Measurements from ENCODE around the gene CCT8. TPM values are rescaled to one million over a fixed set of nuclear protein-coding genes. Genes with fewer than 3 reads are reported as not detected.

Gene CCT8
- total and polyA plus RNA-seq, 8 donors, result 57.8 to 92.3 (median 63.1) TPM

DNA sequence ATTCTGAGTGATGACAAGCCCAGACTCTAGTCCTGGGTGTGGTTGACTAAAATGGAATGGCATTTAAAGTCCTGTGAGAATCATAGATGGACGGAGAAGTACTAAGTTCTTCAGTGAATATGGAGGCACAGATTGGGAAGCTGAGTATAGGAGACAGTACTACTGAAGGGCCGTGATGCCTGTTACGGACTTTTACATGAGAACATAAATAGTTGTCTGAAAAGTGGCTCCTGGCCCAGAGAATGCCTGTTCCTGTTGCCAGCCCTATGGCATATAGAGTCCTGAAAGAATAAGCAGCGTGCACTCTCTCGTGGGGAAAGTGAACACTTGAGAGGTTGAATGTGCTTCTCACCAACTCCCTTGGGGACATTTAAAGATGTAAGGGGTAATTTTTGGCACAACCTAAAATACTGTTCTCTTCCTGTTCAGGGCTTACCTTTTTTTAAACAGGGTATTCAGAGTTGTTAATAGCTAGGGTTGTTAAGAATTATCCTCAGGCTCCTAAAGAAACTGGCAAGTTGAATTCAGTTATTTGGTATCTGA, 20.4 kb downstream of the CCT8 start:
- Histone ChIP-seq H3K4me1 (peaks cover 0 to 3% (median 0%) of the 10 kb centered on the region in 3 donors), H3K27ac (no peak overlapping the region), H3K4me3 (no peak overlapping the region), H3K36me3 (peaks cover 3 to 58% (median 26%) of the 10 kb centered on the region in 3 donors), H3K9me3 (no peaks in the 10 kb centered on the region), H3K27me3 (no peaks in the 10 kb centered on the region)
- ATAC-seq (no peak), FAIRE-seq (no peak), DNase-seq (no peak)
- 91 to 92% methylated on average over 5 of the region's 5 CpGs for WGBS, 2 donors
- TF ChIP-seq, protein P1, sequence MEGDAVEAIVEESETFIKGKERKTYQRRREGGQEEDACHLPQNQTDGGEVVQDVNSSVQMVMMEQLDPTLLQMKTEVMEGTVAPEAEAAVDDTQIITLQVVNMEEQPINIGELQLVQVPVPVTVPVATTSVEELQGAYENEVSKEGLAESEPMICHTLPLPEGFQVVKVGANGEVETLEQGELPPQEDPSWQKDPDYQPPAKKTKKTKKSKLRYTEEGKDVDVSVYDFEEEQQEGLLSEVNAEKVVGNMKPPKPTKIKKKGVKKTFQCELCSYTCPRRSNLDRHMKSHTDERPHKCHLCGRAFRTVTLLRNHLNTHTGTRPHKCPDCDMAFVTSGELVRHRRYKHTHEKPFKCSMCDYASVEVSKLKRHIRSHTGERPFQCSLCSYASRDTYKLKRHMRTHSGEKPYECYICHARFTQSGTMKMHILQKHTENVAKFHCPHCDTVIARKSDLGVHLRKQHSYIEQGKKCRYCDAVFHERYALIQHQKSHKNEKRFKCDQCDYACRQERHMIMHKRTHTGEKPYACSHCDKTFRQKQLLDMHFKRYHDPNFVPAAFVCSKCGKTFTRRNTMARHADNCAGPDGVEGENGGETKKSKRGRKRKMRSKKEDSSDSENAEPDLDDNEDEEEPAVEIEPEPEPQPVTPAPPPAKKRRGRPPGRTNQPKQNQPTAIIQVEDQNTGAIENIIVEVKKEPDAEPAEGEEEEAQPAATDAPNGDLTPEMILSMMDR (IDR thresholded peaks at IDR 0.05), result no peak
- intact Hi-C loops (cut with DNase I), result no loop called here

DNA sequence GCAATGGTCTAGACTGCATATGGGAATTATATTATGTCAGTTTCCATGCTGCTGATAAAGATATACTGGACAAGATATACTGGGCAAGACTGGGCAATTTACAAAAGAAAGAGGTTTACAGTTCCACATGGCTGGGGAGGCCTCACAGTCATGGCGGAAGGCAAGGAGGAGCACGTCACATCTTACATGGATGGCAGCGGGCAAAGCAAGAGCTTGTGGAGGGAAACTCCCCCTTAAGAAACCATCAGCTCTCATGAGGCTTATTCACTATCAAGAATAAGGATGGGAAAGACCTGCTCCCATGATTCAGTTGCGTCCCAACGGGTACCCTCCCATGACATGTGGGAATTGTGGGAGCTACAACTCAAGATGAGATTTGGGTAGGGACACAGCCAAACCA, 21.2 kb downstream of the CCT8 start:
- no peak for ATAC-seq
- Histone ChIP-seq H3K4me3 (no peak overlapping the region), H3K27ac (no peak overlapping the region), H3K4me1 (peaks cover 0 to 3% (median 0%) of the 10 kb centered on the region in 3 donors), H3K9me3 (no peaks in the 10 kb centered on the region), H3K27me3 (no peaks in the 10 kb centered on the region), H3K36me3 (peaks cover 3 to 58% (median 31%) of the 10 kb centered on the region in 3 donors)
- intact Hi-C loops (cut with DNase I), result no loop called here
- no peak for DNase-seq
- no peak for FAIRE-seq
- WGBS, 2 donors, result 98 to 99% methylated on average over 5 of the region's 5 CpGs
- TF ChIP-seq, protein P1 (IDR thresholded peaks at IDR 0.05), result no peak

DNA sequence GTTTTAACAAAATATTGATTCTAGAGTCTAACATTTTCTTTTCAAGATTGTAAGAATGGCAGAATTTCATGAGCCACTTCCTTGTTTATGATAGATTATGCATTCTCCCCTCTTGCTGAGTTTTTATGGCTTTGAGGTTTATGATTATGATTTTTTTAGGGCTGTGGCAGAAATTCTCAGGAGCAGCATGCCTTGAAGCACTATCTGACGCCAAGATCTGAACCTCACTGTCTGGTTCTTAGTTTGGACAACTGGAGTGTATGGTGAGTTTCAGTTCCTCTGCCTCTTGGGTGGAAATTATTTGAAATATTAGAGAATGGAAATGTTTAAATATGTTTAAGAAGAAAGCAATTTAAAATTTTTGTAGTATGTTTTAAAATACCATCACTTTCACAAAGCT, 38.8 kb downstream of the CCT8 start:
- no peak for ATAC-seq
- peaks cover 11 to 74% (median 27%) of the 10 kb centered on the region in 3 donors for H3K36me3 ChIP-seq
- no peak overlapping the region for H3K4me3 ChIP-seq
- WGBS, 2 donors, result 84 to 94% methylated on average over 1 of the region's 1 CpG
- DNase-seq, result no peak
- intact Hi-C loops (cut with DNase I), result no loop called here
- H3K27ac ChIP-seq, result no peak overlapping the region
- no peaks in the 10 kb centered on the region for H3K4me1 ChIP-seq
- TF ChIP-seq, protein P1 (IDR thresholded peaks at IDR 0.05), result no peak
- no peaks in the 10 kb centered on the region for H3K27me3 ChIP-seq
- no peaks in the 10 kb centered on the region for H3K9me3 ChIP-seq
- FAIRE-seq, result no peak

DNA sequence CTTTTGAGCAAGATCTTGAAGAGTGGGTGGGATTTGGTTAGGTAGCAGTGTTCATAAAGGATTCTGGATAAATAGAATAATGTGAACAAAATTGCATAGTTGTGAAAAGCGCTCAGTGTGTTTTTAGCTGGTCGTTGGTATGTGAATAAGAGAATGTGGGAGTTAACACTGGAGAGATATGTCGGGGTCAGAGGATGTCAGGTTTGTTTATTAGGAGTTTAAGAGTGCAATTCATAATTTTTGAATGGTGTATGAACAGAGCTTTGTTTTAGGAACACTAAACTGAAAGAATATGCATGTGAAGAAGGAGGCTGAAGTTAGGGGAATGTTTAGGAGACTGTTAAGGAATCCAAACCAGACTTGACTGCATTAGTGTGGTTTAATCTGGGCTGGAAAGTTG, 39.6 kb downstream of the CCT8 start:
- TF ChIP-seq, protein P1 (IDR thresholded peaks at IDR 0.05), result no peak
- DNase-seq (no peak), FAIRE-seq (no peak), ATAC-seq (no peak)
- H3K27me3 ChIP-seq, result no peaks in the 10 kb centered on the region
- peaks cover 11 to 66% (median 23%) of the 10 kb centered on the region in 3 donors for H3K36me3 ChIP-seq
- no peak overlapping the region for H3K27ac ChIP-seq
- H3K4me3 ChIP-seq, result no peak overlapping the region
- intact Hi-C loops (cut with DNase I), result no loop called here
- no peaks in the 10 kb centered on the region for H3K4me1 ChIP-seq
- 87 to 89% methylated on average over 3 of the region's 3 CpGs for WGBS, 2 donors
- H3K9me3 ChIP-seq, result no peaks in the 10 kb centered on the region

DNA sequence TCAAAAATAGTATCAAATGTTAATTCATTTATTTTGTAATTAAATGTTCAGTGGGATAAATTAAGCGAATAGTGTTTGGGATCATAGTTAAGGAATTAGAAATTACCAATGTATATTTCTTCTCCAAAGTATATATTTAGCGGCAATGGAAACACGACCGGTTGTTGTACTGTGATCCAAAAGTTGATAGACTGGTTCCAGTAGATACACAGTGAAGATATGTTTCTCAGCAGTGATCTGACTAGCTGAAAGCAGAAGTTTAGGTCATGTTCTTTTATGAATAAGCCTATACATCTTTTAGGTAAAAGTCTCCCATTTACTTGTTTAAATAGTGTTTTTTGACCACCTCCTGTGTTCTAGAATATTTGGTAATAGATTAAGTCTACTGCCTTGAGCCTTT, 40.1 kb downstream of the CCT8 start:
- no peaks in the 10 kb centered on the region for H3K9me3 ChIP-seq
- 42 to 65% methylated on average over 4 of the region's 4 CpGs for WGBS, 2 donors

More for the DNA sequence above, 40.1 kb downstream of the CCT8 start:
- no peak overlapping the region for H3K27ac ChIP-seq
- H3K27me3 ChIP-seq, result no peaks in the 10 kb centered on the region
- FAIRE-seq (no peak), DNase-seq (no peak), ATAC-seq (no peak)
- no peaks in the 10 kb centered on the region for H3K4me1 ChIP-seq
- intact Hi-C loops (cut with DNase I), result no loop called here
- peaks cover 11 to 64% (median 20%) of the 10 kb centered on the region in 3 donors for H3K36me3 ChIP-seq
- no peak overlapping the region for H3K4me3 ChIP-seq
- TF ChIP-seq, protein P1 (IDR thresholded peaks at IDR 0.05), result no peak

All from pancreas (tissue), 10 donors.